Hematopoietic multipotent progenitor cell treated with erythropoietin and hydrocortisone succinate and interleukin-3 and kit ligand, for 6 days (in vitro differentiated cells): ENCODE data around the gene BCKDHA.

Source experiments
- DNase-seq: peaks from one replicate; pipeline ENCODE4 v3.0.0-alpha.2; 2015

The BCKDHA gene

DNA sequence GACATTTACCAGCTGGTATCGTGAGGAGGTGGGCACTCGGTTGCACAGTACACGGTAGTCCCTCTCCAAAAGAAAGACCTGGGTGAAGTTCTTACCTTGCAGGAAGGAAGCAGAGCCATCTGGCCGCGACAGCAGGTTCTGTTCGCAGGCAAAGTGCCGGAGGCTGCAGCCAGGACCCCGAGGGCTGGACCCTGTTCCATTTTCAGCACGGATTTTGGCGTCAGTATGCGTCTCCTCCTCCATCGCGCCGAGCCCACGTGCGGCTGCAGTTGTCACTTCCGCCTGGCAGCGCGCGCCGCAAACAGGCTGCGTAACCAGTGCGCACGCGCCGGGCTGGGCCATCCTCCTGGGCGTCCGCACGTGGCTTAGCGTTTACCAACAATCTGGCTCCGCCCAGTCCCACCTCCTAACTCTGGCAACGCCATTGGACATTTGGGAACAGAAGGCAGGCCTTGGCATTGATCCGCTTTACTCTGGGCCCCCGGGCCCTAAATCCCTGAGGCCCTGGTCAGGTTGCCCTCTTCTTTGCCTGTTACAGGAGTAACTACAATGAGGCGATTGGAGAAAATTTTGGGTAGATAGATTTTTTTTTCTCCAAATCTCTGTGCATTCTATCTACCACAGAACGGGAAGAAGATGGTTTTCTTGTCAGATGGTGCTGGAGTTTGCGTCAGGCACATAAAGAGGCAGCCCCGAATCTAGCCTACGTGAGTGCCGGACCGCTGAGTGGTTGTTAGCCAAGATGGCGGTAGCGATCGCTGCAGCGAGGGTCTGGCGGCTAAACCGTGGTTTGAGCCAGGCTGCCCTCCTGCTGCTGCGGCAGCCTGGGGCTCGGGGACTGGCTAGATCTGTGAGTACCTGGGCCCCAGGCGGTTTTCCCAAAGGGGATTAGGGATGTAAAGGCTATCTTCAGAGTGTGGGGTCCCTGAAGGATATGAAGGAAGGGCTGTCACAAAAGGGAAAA is at the start of gene BCKDHA, which contains the start of gene EXOSC5:
Gene BCKDHA, plus strand, starts transcription at position 733 of the 964 bp plus-strand sequence. Its CDS starts 10 bp downstream, at position 743.
Gene EXOSC5, minus strand, starts transcription at position 274 of the 964 bp plus-strand sequence. Its CDS starts 31 bp downstream, at position 243.
- peak; percentile 100 for DNase-seq

DNA sequence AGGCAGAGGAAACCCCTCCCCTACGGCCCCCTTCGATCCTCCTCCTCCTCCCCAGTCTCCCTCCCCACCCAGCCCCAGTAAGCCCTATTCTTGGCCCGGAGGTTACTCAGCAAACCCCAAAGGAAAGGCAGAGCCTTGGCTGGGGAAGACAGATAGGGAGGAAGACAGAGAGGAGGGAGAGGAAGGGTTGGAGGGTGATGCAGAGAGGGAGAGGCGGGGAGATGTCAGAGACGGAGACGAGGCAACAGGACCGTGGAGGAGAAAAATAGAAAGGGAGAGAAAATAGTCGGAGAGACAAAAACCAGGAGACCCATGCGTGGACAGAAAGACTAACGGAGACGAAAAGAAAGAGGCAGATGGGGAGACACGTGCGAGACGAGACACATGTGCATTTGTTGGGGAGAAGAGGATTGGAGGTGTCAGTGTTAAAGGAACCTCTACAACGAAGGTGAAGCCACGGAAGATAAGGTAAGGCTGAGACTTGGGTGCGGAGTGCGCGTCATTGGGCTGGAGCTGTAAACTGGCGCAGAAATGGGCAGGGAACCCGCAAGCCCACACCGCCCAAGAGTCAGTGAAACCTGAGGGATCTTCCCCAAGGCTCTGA is 46.8 kb upstream of the BCKDHA start:
- peak; percentile 86 for DNase-seq

DNA sequence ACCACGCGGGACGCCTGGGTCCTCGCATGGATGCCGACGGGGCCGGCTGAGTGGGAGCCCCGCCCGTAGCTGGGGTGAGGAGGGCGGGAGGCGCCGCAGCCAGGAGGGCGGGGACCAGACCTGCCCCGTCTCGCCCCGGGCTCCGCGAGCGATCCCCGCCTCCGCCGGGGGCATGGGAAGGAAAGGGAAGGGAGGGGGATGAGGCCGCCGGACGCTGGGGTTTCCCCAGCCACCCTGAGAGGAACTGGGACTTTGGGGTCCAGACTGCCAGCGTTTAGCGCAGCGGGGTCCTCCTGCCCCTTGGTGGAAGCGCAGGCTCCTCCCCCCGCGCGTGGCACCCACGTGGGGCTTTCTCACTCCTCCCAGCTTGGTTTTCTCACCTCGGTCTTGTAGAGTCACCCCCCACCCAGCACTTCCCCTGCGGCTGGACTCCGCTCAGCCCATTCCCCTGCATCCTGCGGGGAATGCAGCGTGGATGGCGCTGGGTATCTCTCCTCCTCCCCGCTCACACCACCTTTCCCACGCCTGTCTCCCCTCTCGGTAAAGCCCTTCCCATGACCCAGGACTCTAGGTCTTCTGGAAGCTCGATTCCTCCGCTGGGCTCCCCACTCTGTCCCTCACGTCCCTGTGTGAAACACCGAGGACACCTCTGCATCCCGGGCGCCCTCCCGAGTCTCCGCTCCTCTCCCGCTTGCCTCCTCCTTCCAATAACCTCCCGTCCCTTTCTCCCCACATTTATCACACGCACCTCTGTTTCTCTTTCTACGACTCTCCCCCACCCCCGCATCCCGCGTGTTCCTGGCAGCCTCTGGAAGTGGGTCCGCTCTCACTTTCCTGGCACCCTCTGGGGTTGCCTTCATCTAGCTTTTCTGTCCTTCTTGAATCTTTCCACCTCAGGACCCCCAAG is 46.0 kb upstream of the BCKDHA start:
- peak; percentile 82 for DNase-seq

DNA sequence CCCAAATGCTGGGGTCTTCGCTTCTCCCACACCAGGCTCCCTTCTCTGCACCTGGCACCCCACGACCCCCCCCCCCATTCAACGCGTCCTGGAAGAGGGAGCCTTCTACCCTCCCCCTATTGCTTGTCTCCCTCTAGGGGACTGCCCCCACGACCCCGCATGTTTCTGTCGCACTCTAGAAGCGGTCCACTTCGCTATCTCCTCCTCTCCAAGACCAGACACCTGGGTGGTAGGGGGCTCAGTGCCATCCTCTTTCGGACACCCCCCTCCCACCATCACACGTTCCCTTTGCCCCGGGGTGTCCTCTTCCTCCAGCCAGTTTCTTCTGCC is 45.4 kb upstream of the BCKDHA start:
- no peak for DNase-seq

DNA sequence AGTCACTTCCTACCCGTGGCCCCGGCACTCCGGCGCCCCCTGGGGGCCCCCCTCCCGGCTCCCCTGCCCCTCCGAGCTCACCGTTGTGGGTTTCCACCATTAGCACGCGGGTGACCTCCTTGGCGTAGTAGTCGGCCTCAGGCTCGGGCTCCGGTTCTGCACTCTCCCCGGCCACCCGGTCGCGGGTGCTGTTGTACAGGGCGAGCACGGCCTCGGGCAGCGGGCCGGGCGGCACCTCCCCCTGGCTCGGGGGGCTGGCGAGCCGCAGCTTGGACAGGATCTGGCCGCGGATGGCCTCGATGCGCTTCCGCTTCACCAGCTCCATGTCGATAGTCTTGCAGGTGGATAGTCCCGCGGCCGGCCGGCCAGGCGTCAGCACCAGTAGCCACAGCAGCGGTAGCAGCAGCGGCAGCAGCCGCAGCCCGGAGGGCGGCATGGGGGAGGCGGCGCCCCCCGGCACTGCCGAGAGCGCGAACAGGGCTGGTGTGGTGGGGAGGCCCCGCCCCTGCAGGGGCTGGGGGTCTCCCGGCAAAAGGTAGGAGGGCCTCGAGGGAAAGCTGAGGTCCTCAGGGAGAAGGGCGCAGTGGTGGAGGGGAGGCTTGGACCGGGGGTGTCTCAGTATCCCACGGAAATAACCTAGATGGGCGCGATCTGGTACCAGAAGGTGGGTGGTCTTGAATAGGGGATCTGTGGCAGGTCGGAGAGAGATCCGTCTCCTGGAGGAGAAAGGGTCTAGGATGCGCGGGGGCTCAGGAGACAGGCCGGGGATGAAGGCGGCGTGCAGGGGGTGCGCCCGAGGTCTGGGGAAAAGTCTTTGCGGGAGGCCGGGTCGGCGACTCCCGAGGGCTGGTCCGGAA is 44.8 kb upstream of the BCKDHA start:
- DNase-seq: peak; percentile 82

DNA sequence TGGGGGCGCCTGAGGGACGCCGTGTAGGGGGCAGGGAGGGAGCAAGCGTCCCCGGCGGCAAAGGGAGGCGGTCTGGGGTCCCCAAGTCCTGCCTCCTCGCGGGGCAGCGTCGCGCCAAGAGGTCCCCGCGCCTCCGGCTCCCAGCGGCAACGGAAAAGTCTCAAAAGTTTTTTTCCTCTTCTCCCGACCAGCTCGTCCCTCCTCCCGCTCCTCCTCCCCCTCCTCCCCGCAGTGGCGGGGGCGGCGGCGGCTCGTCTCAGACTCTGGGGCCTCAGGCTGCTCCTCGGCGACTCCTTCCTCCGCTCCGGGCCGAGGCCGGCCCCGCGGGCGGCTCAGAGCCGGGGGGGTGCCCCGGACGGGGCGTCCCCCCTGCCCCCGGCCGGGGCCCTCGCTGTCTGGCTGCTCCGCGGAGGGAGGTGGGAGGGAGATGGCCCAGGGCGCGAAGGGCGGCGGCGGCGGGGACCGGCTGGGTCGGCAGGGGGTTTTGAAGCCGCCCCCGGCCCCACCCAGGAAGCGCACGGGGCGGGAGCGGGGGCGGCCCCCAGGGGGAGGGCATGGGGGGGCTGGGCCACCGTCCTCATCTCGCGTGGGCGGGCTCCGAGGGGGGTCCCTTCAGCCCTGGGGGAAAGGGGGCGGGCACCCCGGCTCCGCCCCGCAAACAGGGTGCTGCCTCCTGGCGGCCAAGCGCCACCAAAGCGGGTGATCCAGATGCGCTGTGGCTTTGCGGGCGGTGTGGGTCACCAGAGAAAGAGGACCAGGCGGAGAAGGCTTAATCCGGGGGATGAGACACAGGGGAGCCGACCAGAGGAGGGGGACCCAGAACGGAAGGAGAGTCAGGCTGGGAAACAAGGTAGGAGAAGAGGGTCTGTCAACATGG is 43.9 kb upstream of the BCKDHA start, which contains the start of gene TGFB1:
Gene TGFB1, minus strand, starts transcription at position 457 of the 877 bp plus-strand sequence. CDS start 878 bp downstream, outside the sequence.
- DNase-seq: peak; percentile 94

DNA sequence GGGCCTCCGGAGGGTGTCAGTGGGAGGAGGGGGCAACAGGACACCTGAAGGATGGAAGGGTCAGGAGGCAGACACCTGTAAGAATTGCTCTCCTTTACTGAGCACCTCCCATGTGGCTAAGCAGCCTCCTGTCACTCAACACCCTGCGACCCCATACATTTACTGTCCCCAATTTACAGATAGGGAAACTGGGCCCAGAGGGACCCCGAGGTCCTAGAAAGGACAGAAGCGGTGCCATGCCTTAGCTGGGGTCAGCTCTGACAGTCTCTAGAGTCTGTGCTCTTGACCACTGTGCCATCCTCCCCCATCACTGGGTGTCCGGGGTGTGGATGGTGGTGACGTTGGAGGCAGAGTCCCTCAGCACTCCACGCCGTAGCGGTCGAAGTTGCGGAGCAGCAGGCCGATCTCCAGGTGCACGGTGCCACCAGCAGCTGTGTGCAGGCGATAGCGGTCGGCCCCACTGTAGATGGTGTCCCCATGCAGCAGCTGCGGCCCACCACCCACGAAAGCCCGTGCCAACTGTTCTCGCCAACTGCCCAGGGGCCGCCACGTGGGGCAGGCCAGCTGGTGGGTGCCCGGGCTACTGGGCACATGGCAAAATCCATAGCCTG is 43.2 kb upstream of the BCKDHA start:
- peak; percentile 19 for DNase-seq

DNA sequence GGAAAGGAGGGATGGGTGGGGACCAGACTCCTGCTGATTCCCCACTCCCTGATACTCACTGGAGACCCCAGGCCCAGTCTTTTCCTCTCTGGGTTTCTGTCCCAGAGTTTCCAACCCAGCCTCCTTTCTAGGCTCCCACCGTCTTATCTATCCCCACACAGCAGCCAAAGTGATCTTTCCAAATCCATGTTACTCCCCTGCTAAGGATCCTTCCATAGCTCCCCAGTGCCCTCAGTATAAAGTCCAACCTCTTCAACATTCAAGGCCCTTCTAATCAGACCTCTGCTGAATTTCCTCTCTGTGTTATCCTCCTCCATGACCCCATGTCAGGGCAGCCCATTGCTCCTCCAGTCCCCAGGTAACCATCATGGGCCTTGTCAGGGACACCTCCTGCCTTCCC is 42.6 kb upstream of the BCKDHA start:
- no peak for DNase-seq

DNA sequence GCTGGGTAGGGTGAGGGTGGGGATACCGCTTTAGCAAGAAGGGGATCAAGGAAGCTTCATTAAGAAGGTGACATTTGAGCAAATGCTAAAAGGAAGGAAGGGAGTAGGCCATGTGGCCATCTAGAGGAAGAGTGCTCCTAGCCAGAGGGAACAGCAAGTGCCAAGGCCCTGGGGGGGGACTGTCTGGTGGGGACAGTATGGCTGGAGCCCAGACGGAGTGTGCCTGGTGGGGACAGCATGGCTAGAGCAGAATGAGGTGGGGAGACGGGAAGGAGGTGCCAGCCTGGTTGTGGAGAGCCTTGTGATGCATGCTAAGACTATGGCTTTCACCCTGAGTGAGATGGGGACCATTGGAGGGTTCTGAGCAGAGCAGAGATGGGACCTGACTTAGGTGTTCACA is 41.8 kb upstream of the BCKDHA start:
- no peak for DNase-seq

DNA sequence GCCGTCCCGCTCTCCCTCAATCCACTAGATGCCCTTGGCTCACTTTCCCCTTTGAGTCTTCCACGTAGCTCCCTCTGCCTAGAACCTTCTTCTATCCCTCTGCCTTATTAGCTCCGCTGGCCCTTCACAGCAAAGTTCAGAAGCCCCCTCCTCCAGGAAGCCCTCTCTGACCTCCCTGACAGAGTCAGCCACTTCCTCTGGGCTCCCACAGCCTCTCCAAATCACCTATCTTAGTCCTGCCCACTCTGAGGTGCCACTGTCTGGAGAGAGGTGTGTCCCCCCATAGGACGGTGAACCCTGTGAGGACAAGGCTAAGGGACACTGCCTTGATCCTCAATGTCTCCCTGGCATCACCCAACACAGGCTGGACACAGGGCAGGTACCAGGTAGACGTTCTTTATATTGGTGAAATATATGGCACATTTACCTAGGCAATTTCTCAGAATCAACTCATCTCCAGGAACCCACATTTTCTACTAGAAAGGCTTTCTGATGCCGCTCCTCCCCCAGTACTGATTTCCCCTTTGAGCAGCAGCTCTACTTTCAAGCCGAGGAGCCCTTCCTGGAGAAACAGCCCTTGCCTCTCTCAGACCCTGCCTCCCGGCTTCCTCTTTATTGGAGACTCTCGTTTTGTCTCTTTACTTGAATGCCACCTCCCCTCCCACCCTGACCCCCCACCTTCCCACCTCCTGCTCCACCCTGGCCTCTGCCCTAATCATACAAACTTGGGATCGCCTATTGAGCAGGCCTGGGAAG is 40.5 kb upstream of the BCKDHA start:
- DNase-seq: peak; percentile 44

DNA sequence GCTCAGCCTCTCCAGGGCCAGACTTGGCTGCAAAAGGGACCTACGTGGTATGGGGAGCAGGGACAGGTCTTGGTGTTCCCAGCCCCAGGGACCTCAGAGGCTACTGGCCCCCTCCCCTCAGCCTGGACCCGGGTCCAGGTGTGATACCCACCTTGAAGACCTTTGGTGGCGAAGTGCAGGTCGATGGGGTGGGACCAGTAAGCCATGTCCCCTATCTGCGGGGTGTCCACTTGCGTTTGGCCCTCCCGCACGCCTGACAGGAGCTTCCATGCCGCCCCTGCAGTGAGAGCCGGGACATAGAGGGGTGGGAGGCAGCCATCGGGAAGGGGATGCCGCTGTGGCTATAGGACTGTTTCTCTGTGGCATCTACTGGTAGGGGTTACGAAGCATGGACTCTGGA is 39.9 kb upstream of the BCKDHA start:
- no peak for DNase-seq

DNA sequence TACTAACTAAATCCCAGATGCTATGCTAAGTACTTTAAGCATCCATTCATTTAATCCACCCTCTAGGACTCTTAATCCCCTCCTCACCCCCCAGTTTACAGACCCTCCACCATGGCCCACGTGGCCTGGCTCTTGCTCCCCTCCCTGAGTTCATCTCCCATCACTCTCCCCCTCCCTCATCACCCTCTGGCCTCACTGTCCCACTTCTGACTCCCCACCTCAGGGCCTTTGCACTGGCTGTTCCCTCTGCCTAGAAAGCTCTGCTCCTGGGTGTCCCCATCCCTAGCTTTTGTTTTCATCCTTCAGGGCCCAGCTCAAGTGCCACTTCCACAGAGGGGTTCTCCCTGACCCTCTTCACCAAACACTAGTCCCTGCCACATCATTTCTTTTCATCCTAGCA is 37.9 kb upstream of the BCKDHA start:
- no peak for DNase-seq

DNA sequence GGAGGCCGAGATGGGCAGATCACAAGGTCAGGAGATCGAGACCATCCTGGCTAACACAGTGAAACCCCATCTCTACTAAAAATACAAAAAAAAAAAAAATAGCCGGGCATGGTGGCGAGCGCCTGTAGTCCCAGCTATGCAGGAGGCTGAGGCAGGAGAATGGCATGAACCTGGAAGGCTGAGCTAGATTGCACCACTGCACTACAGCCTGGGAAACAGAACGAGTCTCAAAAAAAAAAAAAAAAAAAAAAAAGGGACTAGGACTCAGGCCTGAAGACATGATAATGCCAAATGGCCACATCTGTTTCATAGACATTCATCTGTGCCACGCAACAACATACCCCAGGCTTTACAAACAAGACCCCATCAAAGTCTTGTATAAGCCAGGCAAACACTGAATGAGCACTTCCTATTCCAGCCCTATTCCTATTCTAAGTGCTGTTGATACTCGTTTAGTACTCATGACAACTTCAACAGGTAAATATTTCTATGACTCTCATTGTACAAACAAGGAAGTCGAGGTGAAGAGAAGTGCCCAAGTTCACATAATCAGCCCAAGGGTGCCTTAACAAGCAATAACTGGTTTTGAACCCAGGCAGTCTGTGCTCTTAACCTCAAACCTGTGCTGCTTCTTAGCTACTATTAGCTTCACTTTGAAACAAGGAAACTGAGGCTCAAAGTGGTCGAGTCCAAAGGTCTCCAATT is 35.3 kb upstream of the BCKDHA start:
- no peak for DNase-seq

DNA sequence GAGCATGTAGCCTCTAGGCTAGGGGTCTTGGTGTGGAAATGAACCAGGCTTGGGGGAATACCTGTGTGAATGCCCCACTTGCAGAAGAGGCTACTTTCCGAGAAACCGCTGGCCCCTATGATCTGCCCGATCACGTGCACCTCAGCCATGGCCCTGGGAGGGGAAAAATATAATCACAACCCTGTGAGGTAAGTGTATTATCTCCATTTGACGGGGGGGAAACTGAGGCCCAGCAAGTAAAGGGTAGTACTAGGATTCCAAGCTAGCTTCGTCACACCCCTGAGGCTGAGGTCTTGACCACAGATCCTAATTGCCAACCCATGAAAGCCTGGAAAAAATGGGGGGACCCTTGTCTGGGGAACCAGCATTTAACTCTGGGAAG is 34.3 kb upstream of the BCKDHA start:
- DNase-seq: no peak

DNA sequence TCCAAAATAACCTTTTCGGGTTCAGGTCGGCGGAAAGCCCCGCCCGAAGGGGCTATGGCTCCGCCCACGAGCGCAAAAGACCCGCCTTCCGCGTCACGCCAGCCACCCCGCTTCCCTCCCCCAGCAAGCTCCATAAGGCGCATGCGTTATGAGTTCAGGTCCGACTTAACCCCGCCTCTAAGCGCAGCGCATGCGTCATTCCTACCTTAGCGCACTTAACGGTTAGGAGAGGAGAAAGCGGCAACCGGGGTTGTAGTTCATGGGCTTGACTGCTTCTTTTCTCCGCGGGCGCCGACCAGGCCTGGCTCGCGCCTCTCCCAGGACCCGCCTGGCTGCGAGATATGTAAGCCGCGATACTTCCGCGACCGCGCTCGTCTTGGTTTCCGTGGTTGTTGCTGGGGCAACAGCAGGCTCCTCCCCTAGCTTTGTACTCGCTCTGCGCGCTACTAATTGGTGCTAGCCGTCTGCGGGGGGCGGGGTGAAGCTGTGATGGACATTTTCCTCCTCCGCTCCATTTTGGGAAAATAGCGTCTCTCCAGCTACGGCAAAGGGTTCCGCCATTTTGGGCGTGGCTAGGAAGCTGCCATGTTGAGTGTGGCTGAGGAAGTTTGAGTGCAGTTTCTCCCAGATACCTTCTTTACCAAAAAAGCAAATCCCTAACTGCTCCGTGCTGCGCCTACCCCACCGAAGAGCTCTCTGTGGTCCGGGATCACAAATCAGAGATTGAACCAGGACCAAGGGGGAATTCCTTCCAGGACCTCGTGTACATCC is 33.7 kb upstream of the BCKDHA start, which contains the start of gene B9D2:
Gene B9D2, minus strand, starts transcription at position 397 of the 771 bp plus-strand sequence. CDS start 630 bp downstream, outside the sequence.
- peak; percentile 100 for DNase-seq

DNA sequence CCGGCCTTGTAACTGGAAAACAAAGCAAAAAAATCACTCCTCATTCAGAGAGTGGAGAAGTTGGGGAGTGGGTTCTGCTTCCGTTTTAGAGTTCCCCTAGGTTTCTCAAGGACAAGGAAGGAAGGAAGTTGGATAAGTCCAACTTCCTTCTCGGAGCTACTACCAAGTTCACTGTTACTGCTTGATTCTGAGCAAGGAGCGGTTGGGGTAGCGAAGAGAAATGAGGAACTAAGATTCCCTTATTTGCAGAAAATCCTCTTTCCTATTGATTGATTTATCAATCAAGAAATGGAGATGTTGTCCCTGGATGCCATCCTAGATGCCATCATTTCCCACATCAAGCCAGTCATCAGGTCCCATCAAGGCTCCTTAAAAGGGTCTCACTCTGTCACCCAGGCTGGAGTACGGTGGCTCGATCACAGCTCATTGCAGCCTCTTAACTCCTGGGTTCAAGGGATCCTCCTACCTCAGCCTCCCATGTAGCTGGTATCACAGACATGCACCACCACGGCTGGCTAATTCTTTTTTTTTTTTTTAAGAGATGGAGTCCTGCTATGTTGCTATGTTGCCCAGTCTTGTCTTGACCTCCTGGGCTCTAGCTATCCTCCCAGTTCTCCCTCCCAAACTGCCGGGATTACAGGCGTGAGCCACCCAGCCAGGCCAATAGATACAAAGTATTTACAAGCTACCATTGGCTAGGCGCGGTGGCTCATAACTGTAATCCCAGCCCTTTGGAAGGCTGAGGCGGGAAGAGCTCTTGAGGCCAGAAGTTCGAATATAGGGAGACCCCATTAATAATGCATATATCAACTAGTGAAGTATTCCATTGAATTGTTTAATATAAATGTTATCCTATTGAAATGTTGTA is 32.9 kb upstream of the BCKDHA start:
- peak; percentile 57 for DNase-seq

DNA sequence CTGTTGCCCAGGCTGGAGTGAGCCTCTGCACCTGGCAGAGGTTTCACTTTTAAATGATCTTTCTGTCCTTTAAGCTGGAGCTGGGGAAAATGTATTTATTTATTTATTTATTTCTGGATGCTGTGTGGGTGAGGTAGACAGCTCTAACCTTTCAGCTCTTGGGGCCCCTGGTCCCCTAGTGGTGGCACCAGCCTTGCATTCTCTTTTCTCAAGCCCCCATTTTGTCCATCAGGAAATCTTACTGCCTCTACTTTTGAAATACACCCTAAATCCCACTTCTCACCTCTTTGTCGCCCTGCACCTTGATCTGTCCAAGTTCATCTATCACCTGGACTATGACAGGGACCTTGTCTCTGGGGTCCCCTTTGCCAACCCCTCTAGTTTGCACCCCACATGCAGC is 31.5 kb upstream of the BCKDHA start:
- peak; percentile 79 for DNase-seq
